Liver (tissue), 9 donors: ENCODE data around the gene RIMBP2. TPM values are rescaled to one million over a fixed set of nuclear protein-coding genes. Genes with fewer than 3 reads are reported as not detected.

Experiments
- DNase-seq: peaks from one replicate; pipeline ENCODE4 v3.0.0-alpha.2; 2017; ENCODE audit warnings: low spot score
- H3K27ac ChIP-seq, 2 donors: one replicate each; pipeline ENCODE4 v1.7.0; 2013; ENCODE audit warnings: inconsistent platforms in 2 of 2, low read length in 2 of 2, control low read depth in 1 of 2, low read depth in 1 of 2, mild to moderate bottlenecking in 1 of 2
- H3K27me3 ChIP-seq, 4 donors: one replicate each; pipeline versions ENCODE4 v1.6.1 to v1.7.0; 2013; ENCODE audit warnings: low read length in 3 of 4, inconsistent platforms in 1 of 4, mild to moderate bottlenecking in 1 of 4, moderate library complexity in 1 of 4; ENCODE audit not compliant: control insufficient read depth in 4 of 4, insufficient read depth in 4 of 4
- H3K36me3 ChIP-seq, 4 donors: one replicate each; pipeline versions ENCODE4 v1.6.1 to v1.7.0; 2013; ENCODE audit warnings: low read length in 3 of 4, mild to moderate bottlenecking in 3 of 4, low read depth in 1 of 4, moderate library complexity in 1 of 4; ENCODE audit not compliant: control insufficient read depth in 4 of 4, insufficient read depth in 3 of 4
- H3K4me1 ChIP-seq, 4 donors: one replicate each; pipeline versions ENCODE4 v1.6.1 to v1.7.0; 2013; ENCODE audit warnings: low read length in 3 of 4, mild to moderate bottlenecking in 3 of 4, moderate library complexity in 1 of 4; ENCODE audit not compliant: control insufficient read depth in 4 of 4, insufficient read depth in 4 of 4
- H3K4me3 ChIP-seq, 3 donors: one replicate each; pipeline versions ENCODE4 v1.6.1 to v1.7.0; 2013; ENCODE audit warnings: low read length in 3 of 3, control low read depth in 1 of 3, low read depth in 1 of 3, mild to moderate bottlenecking in 1 of 3
- H3K9ac ChIP-seq, 2 donors: one replicate each; pipeline ENCODE4 v1.7.0; 2013; ENCODE audit warnings: low read length in 2 of 2, mild to moderate bottlenecking in 2 of 2, moderate library complexity in 2 of 2, control low read depth in 1 of 2, low read depth in 1 of 2
- H3K9me3 ChIP-seq, 4 donors: one replicate each; pipeline versions ENCODE4 v1.6.1 to v1.7.0; 2013; ENCODE audit warnings: low read length in 3 of 4; ENCODE audit not compliant: control insufficient read depth in 4 of 4
- GABPA ChIP-seq, 2 donors: IDR thresholded peaks in 1 of 2; conservative IDR thresholded peaks in 1 of 2; 2 replicates each; pipeline ENCODE4 v1.6.1; 2016; ENCODE audit warnings: antibody characterized with exemption in 2 of 2, mild to moderate bottlenecking in 1 of 2, moderate library complexity in 1 of 2
- HNF4G ChIP-seq: IDR thresholded peaks from 2 replicates; pipeline ENCODE4 v1.6.1; 2016; ENCODE audit warnings: antibody characterized with exemption
- RAD21 ChIP-seq, 2 donors: IDR thresholded peaks; 2 replicates each; pipeline ENCODE4 v1.6.1; 2016; ENCODE audit warnings: antibody characterized with exemption in 2 of 2, mild to moderate bottlenecking in 2 of 2
- RXRA ChIP-seq, 2 donors: IDR thresholded peaks; 2 replicates each; pipeline ENCODE4 v1.6.1; 2017 to 2018; ENCODE audit warnings: antibody characterized with exemption in 2 of 2, mild to moderate bottlenecking in 1 of 2
- SP1 ChIP-seq: IDR thresholded peaks from 2 replicates; pipeline ENCODE4 v1.6.1; 2018; ENCODE audit warnings: antibody characterized with exemption, mild to moderate bottlenecking
- TAF1 ChIP-seq: conservative IDR thresholded peaks from 2 replicates; pipeline ENCODE4 v1.6.1; 2016; ENCODE audit warnings: antibody characterized with exemption, mild to moderate bottlenecking
- YY1 ChIP-seq: IDR thresholded peaks from 2 replicates; pipeline ENCODE4 v1.6.1; 2016; ENCODE audit warnings: antibody characterized with exemption, mild to moderate bottlenecking
- ZBTB33 ChIP-seq: IDR thresholded peaks from 2 replicates; pipeline ENCODE4 v1.6.1; 2016; ENCODE audit warnings: antibody characterized with exemption
- WGBS: extraction: QIAGEN DNeasy Blood & Tissue Kit; methylation state at CpG from one replicate; pipeline ENCODE4 v1.1.7; 2013; 5-methylcytosine and 5-hydroxymethylcytosine counted together
- polyA plus RNA-seq, 2 donors: library from polyadenylated mRNA; stranded (reverse) in 1 of 2; unstranded in 1 of 2; fragments of 200-250 nt in 1 of 2; fragments of >200 nt in 1 of 2; fragmentation: Nextera tagmentation in 1 of 2; extraction: Ambion mirVana in 1 of 2; gene quantifications; one replicate each; pipeline versions ENCODE4 v1.2.1 to v1.2.3, GENCODE V29; 2013 to 2015
- total RNA-seq, 2 donors: library from RNA; depleted of rRNA; stranded (reverse); fragments of >200 nt; gene quantifications; one replicate each; pipeline ENCODE4 v1.2.3, GENCODE V29; 2014
- TF ChIP-seq, protein P1 (sequence below): IDR thresholded peaks from 2 replicates; pipeline ENCODE4 v1.6.1; 2016; ENCODE audit warnings: antibody characterized with exemption
- donor health status: healthy.
- donor health status: healthy.
- donor health status: healthy.
- donor health status: healthy.
- donor health status: healthy.

RIMBP2 gene
- total and polyA plus RNA-seq, 4 donors = 0.01 to 0.17 (median 0.09) TPM; not detected in 1

- H3K27me3 ChIP-seq = peaks cover 0 to 3% (median 0%) of the 10 kb centered on the region in 4 donors
- DNase-seq = no peak
- no peak overlapping the region for H3K27ac ChIP-seq
- no peak for TF ChIP-seq ZBTB33
- peaks cover 0 to 3% (median 0%) of the 10 kb centered on the region in 4 donors for H3K9me3 ChIP-seq
- H3K9ac ChIP-seq = no peak overlapping the region
- no peaks in the 10 kb centered on the region for H3K4me1 ChIP-seq
- no peaks in the 10 kb centered on the region for H3K36me3 ChIP-seq
- WGBS = 72% methylated on average over 14 of the region's 14 CpGs
- no peak overlapping the region for H3K4me3 ChIP-seq
These were observed 15.4 kb downstream of the RIMBP2 start for GRCh38 chr12:130700492-130701401.

- no peaks in the 10 kb centered on the region for H3K4me1 ChIP-seq
- H3K36me3 ChIP-seq = no peaks in the 10 kb centered on the region
- peaks cover 0 to 3% (median 0%) of the 10 kb centered on the region in 4 donors for H3K9me3 ChIP-seq
- H3K4me3 ChIP-seq = no peak overlapping the region
- no peaks in the 10 kb centered on the region for H3K27me3 ChIP-seq
- WGBS = 88% methylated on average over 8 of the region's 8 CpGs
- H3K9ac ChIP-seq = no peak overlapping the region
- H3K27ac ChIP-seq = no peak overlapping the region
- DNase-seq = no peak
- TF ChIP-seq, protein P1, sequence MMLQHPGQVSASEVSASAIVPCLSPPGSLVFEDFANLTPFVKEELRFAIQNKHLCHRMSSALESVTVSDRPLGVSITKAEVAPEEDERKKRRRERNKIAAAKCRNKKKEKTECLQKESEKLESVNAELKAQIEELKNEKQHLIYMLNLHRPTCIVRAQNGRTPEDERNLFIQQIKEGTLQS = no peak
- TF ChIP-seq HNF4G = no peak
- no peak for TF ChIP-seq ZBTB33
These were observed 18.0 kb downstream of the RIMBP2 start for GRCh38 chr12:130698106-130698505.

- Histone ChIP-seq H3K27ac (no peak overlapping the region), H3K4me1 (no peaks in the 10 kb centered on the region), H3K36me3 (no peaks in the 10 kb centered on the region), H3K9me3 (peaks cover 0 to 3% (median 0%) of the 10 kb centered on the region in 4 donors), H3K4me3 (no peak overlapping the region), H3K9ac (no peak overlapping the region), H3K27me3 (no peaks in the 10 kb centered on the region)
- TF ChIP-seq TAF1 (no peak), RXRA (IDR thresholded peaks at IDR 0.05) (no peak), GABPA (IDR thresholded peaks at IDR 0.05 in 1 of 2, conservative IDR thresholded peaks at IDR 0.05 in 1 of 2) (no peak), HNF4G (no peak), SP1 (no peak), YY1 (no peak), RAD21 (IDR thresholded peaks at IDR 0.05) (no peak), ZBTB33 (no peak)
- no peak for DNase-seq
- WGBS = 51% methylated on average over 7 of the region's 7 CpGs
These were observed 19.6 kb downstream of the RIMBP2 start for GRCh38 chr12:130696379-130697100.
